ENCODE data around the gene MFRP.

- TF ChIP-seq, protein P1, sequence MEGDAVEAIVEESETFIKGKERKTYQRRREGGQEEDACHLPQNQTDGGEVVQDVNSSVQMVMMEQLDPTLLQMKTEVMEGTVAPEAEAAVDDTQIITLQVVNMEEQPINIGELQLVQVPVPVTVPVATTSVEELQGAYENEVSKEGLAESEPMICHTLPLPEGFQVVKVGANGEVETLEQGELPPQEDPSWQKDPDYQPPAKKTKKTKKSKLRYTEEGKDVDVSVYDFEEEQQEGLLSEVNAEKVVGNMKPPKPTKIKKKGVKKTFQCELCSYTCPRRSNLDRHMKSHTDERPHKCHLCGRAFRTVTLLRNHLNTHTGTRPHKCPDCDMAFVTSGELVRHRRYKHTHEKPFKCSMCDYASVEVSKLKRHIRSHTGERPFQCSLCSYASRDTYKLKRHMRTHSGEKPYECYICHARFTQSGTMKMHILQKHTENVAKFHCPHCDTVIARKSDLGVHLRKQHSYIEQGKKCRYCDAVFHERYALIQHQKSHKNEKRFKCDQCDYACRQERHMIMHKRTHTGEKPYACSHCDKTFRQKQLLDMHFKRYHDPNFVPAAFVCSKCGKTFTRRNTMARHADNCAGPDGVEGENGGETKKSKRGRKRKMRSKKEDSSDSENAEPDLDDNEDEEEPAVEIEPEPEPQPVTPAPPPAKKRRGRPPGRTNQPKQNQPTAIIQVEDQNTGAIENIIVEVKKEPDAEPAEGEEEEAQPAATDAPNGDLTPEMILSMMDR (IDR thresholded peaks at IDR 0.05) = no peak
- TF ChIP-seq POLR2AphosphoS5 (IDR thresholded peaks at IDR 0.05) = no peak
- TF ChIP-seq EP300 (IDR thresholded peaks at IDR 0.05) = no peak
Observed at GRCh38 chr11:119359365-119360214, 13.1 kb upstream of the MFRP start.
